ENCODE measurements around the gene SCAPER. TPM values are rescaled to one million over a fixed set of nuclear protein-coding genes. Genes with fewer than 3 reads are reported as not detected.

Gene SCAPER
- total RNA-seq, 2 experiments from 2014 or later: 10.4 to 22.3 TPM

- H3K9me2 ChIP-seq (ENCODE audit: insufficient read depth, low read length): no peaks in the 10 kb centered on the region
- H3K9me3 ChIP-seq (ENCODE audit: low read length): no peaks in the 10 kb centered on the region
- DNase-seq (ENCODE audit: low spot score): no peak
- CTCF ChIA-PET (ENCODE audit: unreplicated experiment): no interaction called here
- no peak overlapping the region for H3K27ac ChIP-seq (ENCODE audit: low read depth, low read length, poor library complexity, severe bottlenecking)
- intact Hi-C loops (cut with micrococcal nuclease; ENCODE audit: unreplicated experiment): no loop called here
- H3K36me3 ChIP-seq (ENCODE audit: insufficient read depth, low read length): no peaks in the 10 kb centered on the region
- no TSS peak for BruUV-seq (replicated peaks)
- H4K20me1 ChIP-seq (ENCODE audit: insufficient read depth, low read length): no peaks in the 10 kb centered on the region; the same call in 1 of the 2 replicates
- no peaks in the 10 kb centered on the region for H3K79me2 ChIP-seq (ENCODE audit: insufficient read depth, low read depth, low read length)
- H3K4me1 ChIP-seq (ENCODE audit: insufficient read depth, low read length, poor library complexity, severe bottlenecking): no peaks in the 10 kb centered on the region
- no peak for TF ChIP-seq EZH2phosphoT487 (IDR thresholded peaks at IDR 0.05; ENCODE audit: borderline replicate concordance, low read depth, low read length)
- TF ChIP-seq, protein P1, sequence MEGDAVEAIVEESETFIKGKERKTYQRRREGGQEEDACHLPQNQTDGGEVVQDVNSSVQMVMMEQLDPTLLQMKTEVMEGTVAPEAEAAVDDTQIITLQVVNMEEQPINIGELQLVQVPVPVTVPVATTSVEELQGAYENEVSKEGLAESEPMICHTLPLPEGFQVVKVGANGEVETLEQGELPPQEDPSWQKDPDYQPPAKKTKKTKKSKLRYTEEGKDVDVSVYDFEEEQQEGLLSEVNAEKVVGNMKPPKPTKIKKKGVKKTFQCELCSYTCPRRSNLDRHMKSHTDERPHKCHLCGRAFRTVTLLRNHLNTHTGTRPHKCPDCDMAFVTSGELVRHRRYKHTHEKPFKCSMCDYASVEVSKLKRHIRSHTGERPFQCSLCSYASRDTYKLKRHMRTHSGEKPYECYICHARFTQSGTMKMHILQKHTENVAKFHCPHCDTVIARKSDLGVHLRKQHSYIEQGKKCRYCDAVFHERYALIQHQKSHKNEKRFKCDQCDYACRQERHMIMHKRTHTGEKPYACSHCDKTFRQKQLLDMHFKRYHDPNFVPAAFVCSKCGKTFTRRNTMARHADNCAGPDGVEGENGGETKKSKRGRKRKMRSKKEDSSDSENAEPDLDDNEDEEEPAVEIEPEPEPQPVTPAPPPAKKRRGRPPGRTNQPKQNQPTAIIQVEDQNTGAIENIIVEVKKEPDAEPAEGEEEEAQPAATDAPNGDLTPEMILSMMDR (conservative IDR thresholded peaks at IDR 0.05; ENCODE audit: low read length): no peak
- no peak overlapping the region for H3K4me3 ChIP-seq (ENCODE audit: low read depth, low read length, poor library complexity, severe bottlenecking)
- no peak overlapping the region for H3K4me2 ChIP-seq (ENCODE audit: low read length)
- POLR2A ChIA-PET: no interaction called here
- no peak overlapping the region for H2AFZ ChIP-seq (ENCODE audit: low read length)
Measured at GRCh38 chr15:76347482-76348055, 557.6 kb downstream of the SCAPER start.

DNA sequence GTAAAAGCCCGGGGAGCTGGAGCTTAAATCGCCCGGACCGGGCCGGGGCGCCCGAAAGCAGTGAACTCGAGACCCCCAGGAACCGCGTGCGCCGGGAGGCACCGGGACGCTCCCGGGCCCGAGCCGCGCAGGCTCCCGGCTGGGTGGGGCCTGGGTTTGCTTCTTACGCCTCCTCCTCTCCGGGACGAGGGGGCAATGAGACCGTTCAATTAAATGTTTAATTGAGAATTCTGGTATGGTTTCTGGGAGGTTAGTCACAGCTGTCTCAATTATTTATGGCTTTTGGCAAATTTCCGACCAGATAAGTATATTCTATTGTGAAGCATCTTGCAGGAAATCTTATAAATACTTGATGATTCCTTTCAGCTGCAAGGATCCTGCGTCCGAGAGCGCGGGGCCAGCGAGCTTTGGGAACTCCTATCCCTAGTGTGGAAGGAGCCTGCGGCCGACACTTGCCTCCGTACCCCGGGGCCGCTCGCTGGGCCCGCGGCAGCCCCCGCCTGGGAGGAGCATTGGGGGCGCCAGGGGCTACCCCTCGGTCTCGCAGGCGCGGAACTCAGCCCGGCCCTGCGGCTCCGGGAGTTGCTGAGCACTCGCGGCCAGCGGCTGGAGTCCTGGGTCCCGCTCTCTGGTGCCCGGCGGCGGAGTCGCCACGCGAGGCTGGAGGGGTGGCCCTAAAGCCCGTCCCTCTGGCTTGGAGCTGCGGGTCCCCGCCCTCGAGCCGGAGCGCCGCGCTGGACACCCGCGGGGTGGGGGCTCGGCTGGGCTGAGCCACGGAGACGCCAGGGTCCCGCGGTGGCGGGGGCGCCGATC, 558.3 kb downstream of the SCAPER start:
- DNase-seq (ENCODE audit: low spot score): no peak
- ChIA-PET POLR2A (no interaction called here), CTCF (ENCODE audit: unreplicated experiment) (no interaction called here)
- Histone ChIP-seq H3K4me2 (ENCODE audit: low read length) (no peak overlapping the region), H3K4me3 (ENCODE audit: low read depth, low read length, poor library complexity, severe bottlenecking) (no peak overlapping the region), H3K79me2 (ENCODE audit: insufficient read depth, low read depth, low read length) (no peaks in the 10 kb centered on the region), H3K36me3 (ENCODE audit: insufficient read depth, low read length) (peaks cover 4% of the 10 kb centered on the region), H2AFZ (ENCODE audit: low read length) (no peak overlapping the region), H3K4me1 (ENCODE audit: insufficient read depth, low read length, poor library complexity, severe bottlenecking) (no peaks in the 10 kb centered on the region), H4K20me1 (ENCODE audit: insufficient read depth, low read length) (no peaks in the 10 kb centered on the region; the same call in 1 of the 2 replicates), H3K9me3 (ENCODE audit: low read length) (no peaks in the 10 kb centered on the region), H3K9me2 (ENCODE audit: insufficient read depth, low read length) (no peaks in the 10 kb centered on the region), H3K27ac (ENCODE audit: low read depth, low read length, poor library complexity, severe bottlenecking) (no peak overlapping the region)
- intact Hi-C loops (cut with micrococcal nuclease; ENCODE audit: unreplicated experiment): no loop called here
- BruUV-seq (replicated peaks): no TSS peak
- TF ChIP-seq EZH2phosphoT487 (IDR thresholded peaks at IDR 0.05; ENCODE audit: borderline replicate concordance, low read depth, low read length): no peak
- TF ChIP-seq, protein P1 (conservative IDR thresholded peaks at IDR 0.05; ENCODE audit: low read length): no peak

Measured in OCI-LY7 (cell line).